ENCODE results near the gene D2HGDH.
A peak's percentile ranks its signal among the peaks of the same experiment; 100 is the strongest.
"Not testable (repeated sequence)": the region's sequence is repeated elsewhere in the genome, so short reads cannot be mapped to it uniquely, and the experiment has no call there.

The D2HGDH gene

DNA sequence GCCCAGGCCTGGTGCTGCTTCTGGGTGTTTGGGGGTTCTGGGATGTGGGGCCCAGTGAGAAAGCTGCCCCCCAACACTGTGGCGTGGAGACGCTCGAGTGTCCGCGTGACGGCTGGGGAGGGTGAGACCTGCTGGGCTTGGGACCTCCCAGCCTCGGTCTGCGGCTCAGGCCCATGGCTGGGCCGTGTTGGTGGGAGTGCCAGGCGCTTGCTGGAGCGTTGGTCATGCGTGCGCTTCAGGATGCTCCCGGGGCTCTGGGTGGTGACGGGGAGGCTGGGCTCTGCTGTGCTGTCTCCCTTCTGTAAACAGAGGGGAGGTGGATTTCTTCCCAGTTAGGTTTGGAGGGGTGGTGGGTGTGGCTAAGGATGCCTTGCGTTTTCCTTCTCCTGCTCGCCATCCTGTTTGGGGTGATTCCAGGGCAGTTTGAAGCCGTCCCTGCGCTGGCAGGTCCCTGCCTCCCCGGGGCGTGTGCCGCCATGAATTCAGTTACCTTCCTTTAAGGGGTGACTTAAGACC, 42.8 kb downstream of the D2HGDH start:
- no peak for DNase-seq (ENCODE audit: low read depth)
- H3K4me3 ChIP-seq (ENCODE audit: low read length), result no peak overlapping the region
- TF ChIP-seq, protein P1, sequence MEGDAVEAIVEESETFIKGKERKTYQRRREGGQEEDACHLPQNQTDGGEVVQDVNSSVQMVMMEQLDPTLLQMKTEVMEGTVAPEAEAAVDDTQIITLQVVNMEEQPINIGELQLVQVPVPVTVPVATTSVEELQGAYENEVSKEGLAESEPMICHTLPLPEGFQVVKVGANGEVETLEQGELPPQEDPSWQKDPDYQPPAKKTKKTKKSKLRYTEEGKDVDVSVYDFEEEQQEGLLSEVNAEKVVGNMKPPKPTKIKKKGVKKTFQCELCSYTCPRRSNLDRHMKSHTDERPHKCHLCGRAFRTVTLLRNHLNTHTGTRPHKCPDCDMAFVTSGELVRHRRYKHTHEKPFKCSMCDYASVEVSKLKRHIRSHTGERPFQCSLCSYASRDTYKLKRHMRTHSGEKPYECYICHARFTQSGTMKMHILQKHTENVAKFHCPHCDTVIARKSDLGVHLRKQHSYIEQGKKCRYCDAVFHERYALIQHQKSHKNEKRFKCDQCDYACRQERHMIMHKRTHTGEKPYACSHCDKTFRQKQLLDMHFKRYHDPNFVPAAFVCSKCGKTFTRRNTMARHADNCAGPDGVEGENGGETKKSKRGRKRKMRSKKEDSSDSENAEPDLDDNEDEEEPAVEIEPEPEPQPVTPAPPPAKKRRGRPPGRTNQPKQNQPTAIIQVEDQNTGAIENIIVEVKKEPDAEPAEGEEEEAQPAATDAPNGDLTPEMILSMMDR (IDR thresholded peaks at IDR 0.05; ENCODE audit: insufficient read depth, low read depth, low read length, missing control alignments), result no peak

DNA sequence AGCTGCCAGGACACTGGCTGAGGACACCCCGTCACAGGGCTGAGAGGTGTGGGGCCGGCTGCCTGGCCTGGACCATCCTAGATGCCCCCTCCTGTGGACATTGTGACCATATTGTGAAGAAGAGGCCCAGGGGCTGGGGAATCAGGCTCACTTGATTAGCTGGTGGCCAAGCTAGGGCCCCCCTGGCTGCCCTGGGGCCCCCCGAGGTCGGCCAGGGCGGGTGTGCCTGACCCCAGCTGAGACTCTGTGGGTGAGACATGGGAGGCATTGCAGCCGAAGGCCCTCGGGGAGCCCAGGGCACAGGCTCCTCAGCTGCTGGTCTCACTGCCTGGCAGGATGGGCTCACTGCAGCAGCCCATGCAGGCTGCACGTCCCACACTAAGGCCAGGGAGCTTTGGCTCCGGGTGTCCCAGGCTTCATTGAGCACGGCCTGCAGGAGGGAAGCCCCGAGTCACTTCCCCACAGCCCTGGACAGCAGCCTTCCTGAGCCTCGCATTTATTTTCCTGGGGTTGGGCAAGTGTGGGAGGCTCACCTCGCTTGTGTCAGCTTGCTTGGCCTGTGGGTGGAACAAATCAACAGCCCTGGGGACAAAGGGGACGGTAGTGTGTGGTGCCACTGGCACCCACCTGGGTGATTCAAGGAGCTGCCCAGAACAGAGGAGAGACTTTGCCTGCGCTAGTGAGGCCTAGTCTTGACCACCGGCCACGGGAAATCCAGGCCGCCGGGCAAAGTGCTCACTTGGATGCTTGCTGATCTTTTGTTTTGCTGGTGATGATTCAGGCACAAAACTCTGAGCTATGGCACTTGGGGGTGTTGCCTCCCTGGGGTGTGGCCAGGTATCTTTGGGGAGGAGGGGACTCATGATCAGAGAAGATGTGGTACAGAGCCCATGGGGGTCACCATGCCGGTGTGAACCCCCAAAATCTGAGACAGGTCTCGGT, 43.5 kb downstream of the D2HGDH start:
- TF ChIP-seq, protein P1 (IDR thresholded peaks at IDR 0.05; ENCODE audit: insufficient read depth, low read depth, low read length, missing control alignments), result no peak
- peak; percentile 20 for DNase-seq (ENCODE audit: low read depth)
- H3K4me3 ChIP-seq (ENCODE audit: low read length), result no peak overlapping the region

DNA sequence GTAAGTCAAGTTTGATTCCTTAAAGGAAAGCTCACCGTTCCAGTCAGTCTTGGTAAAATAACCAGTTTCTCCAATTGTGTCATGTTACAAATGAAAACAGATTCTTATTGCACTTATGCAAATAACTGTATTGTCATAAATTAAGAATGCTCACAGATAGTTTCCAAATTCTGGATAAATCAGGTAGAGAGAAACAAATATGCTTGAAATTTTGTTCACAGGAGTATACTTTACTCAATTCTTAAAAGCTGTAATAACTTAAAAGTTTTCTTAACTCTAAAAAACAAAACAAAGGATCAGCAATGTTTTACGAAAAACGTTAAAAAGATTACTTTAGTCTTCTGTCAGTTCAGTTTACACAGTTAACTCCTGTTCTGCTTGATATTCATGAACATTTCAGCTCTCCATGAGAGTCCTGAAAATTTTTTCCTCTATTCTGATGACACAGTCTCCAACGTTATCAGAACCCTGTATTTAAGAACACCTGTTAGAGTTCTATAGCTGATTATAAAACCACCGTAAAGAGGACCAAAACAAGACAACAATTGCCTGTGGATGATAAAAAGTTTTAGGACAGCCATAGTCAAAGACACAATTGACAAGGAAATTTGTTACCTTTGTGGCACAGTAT, 46.6 kb downstream of the D2HGDH start:
- no peak overlapping the region for H3K4me3 ChIP-seq (ENCODE audit: low read length)
- no peak for DNase-seq (ENCODE audit: low read depth)
- TF ChIP-seq, protein P1 (IDR thresholded peaks at IDR 0.05; ENCODE audit: insufficient read depth, low read depth, low read length, missing control alignments), result no peak

DNA sequence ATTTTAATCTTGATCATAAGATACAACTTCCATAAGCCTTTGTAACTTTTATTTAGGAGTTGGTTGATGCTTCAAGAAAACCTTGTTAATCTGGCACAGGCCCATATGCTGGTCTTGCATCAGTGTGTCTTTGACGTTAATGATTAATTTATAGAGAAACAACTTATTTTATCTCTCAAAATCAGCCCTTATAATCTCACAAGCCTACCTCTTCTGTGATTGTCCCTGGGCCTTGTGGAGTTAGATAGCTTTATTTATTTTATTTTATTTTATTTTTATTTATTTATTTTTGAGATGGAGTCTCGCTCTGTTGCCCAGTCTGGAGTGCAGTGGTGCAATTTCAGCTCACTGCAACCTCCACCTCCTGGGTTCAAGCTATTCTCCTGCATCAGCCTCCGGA, 47.6 kb downstream of the D2HGDH start:
- DNase-seq (ENCODE audit: low read depth); H3K4me3 ChIP-seq (ENCODE audit: low read length): not testable (repeated sequence)

DNA sequence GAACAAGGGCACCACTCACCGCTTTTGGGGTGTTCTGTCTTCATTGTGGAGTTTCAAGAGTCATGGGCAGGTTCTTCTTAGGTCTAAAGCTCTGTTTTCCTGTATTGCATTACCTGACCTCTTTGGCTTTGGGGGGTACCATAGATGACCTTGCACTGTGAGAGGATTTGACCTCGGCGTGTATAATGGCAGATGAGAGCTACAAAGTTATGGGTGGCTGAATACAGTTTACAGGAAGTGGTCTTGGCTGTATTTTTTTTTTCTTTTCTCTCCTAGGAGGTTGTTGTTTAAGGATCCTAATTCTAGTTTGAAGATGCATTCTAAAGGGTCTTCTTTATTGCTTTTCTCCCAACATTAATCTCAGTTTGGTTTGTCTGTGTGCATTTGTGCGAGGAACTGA, 53.7 kb downstream of the D2HGDH start:
- TF ChIP-seq, protein P1 (IDR thresholded peaks at IDR 0.05; ENCODE audit: insufficient read depth, low read depth, low read length, missing control alignments), result no peak
- H3K4me3 ChIP-seq (ENCODE audit: low read length), result no peak overlapping the region
- DNase-seq (ENCODE audit: low read depth), result no peak

DNA sequence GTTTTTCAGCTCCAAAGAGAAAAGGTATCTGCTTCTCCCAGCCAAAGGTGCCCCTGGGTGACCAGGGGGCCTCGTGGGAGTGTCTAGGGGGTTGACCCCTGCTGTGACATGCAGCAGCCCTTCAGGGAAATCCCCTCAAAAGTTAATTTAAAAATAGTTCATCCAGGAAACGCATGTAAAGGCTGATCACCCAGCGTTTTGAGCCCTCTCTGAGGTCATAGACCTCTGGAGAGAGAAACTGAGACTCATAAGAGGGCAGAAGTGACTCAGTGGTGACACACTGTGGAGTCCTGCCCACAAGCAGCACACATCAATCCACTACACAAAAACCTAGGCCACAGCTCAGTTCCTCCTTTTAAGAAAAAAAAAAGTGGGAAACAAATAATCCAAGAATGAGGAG, 54.1 kb downstream of the D2HGDH start:
- DNase-seq (ENCODE audit: low read depth), result no peak
- H3K4me3 ChIP-seq (ENCODE audit: low read length), result no peak overlapping the region
- TF ChIP-seq, protein P1 (IDR thresholded peaks at IDR 0.05; ENCODE audit: insufficient read depth, low read depth, low read length, missing control alignments), result no peak

DNA sequence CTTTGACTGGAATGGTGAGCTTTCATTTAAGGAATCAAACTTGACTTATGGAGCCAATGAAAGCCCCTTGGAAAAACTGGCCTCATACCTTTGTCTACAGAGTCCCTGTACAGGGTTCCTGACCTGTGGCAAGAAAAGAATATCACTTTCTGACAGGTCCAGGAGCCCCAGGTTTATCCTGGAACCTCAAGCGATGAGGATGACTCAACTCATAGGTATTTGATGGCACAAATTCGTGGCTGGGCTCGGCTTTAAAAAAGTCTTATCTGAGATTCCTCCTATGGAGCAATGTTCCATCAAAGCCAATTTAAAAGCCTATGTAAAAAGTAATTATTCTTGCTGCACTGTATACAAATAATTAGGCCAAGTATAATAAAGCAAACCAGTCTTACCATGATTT, 57.0 kb downstream of the D2HGDH start:
- H3K4me3 ChIP-seq (ENCODE audit: low read length); DNase-seq (ENCODE audit: low read depth): not testable (repeated sequence)

Measured in epithelial cell of esophagus (primary cell).